Esophagus squamous epithelium (tissue), 4 donors: ENCODE results near the gene IL26. TPM values are rescaled to one million over a fixed set of nuclear protein-coding genes. Genes with fewer than 3 reads are reported as not detected.

Experiments
- total RNA-seq, 4 donors: library from RNA; depleted of rRNA; stranded (reverse); fragments of >200 nt; gene quantifications; one replicate each; pipeline ENCODE4 v1.1.0, GENCODE V29; 2016

The IL26 gene
- total RNA-seq, 4 donors from 2014 or later, result 0.38 to 1.3 TPM; not detected in 2

Other genes starting within 250 kb of the IL26 start
- gene IFNG-AS1, start 236.4 kb downstream of the IL26 start, total RNA-seq, result under 1 TPM in 1 of 4 donors, not detected in 3; 0.57 TPM
- gene IFNG, start 66.1 kb downstream of the IL26 start, total RNA-seq, result not detected
- gene IL22, start 27.8 kb upstream of the IL26 start, total RNA-seq, result under 1 TPM in 1 of 4 donors, not detected in 3; 0.35 TPM
- gene MDM1, start 106.6 kb upstream of the IL26 start, total RNA-seq, result 10 to 100 TPM in 2 of 4 donors, 1 to 10 TPM in 2; 8.0 to 14.1 (median 10.5) TPM